IMR-90 (cell line): ENCODE measurements around the gene ZNF98. TPM values are rescaled to one million over a fixed set of nuclear protein-coding genes. Genes with fewer than 3 reads are reported as not detected.

Experiments
- ATAC-seq: fragments of 200-7000 bp; cut with Tn5 transposase; 2 replicates; pipeline ENCODE4 v1.9.1; 2020; ENCODE audit warnings: low read depth, mild to moderate bottlenecking, moderate library complexity
- BruUV-seq: library from RNA; stranded (reverse); fragments of 400-500 nt; replicated peaks from 2 replicates; lab custom pipeline; 2021; lab: Mats Ljungman, UMichigan
- CTCF ChIA-PET: fragments of 300-600 bp; formaldehyde crosslinking; extraction: SDS; loops from one replicate; lab custom pipeline; 2021; ENCODE audit warnings: antibody characterized with exemption; lab: Yijun Ruan, JAX
- POLR2A ChIA-PET: fragments of 300-600 bp; sonication (Branson Sonifier 250); formaldehyde crosslinking; loops from one replicate; lab custom pipeline; 2022; ENCODE audit warnings: antibody characterized with exemption; ENCODE audit not compliant: unreplicated experiment; lab: Charles Lee
- DNase-seq: peaks from one replicate; pipeline ENCODE4 v3.0.0; 2013
- H2AFZ ChIP-seq: replicated peaks from 2 replicates; pipeline ENCODE3; 2013; ENCODE audit warnings: low read length, mild to moderate bottlenecking; ENCODE audit not compliant: poor library complexity
- H2AK5ac ChIP-seq: 2 replicates; pipeline ENCODE4 v1.6.1; 2013; ENCODE audit warnings: low read depth, low read length, inconsistent platforms
- H2AK9ac ChIP-seq: replicated peaks from 2 replicates; pipeline ENCODE3; 2013; ENCODE audit warnings: mild to moderate bottlenecking, low read depth, low read length, moderate library complexity; ENCODE audit not compliant: poor library complexity
- H2BK120ac ChIP-seq: 2 replicates; pipeline ENCODE4 v1.6.1; 2013; ENCODE audit warnings: low read depth, low read length, inconsistent platforms
- H2BK15ac ChIP-seq: 3 replicates; pipeline ENCODE4 v1.6.1; 2013; ENCODE audit warnings: low read depth, low read length, inconsistent platforms
- H2BK20ac ChIP-seq: 2 replicates; pipeline ENCODE4 v1.6.1; 2013; ENCODE audit warnings: low read depth, mild to moderate bottlenecking, inconsistent platforms, low read length, moderate library complexity
- H2BK5ac ChIP-seq: 2 replicates; pipeline ENCODE4 v1.6.1; 2013; ENCODE audit warnings: mild to moderate bottlenecking, low read depth, low read length, inconsistent platforms; ENCODE audit not compliant: poor library complexity, severe bottlenecking
- H3K14ac ChIP-seq: replicated peaks from 2 replicates; pipeline ENCODE4 v1.6.1; 2013; ENCODE audit warnings: low read depth, low read length, inconsistent platforms
- H3K18ac ChIP-seq: 2 replicates; pipeline ENCODE4 v1.6.1; 2013; ENCODE audit warnings: low read depth, low read length, control low read depth
- H3K23ac ChIP-seq: 2 replicates; pipeline ENCODE4 v1.6.1; 2013; ENCODE audit warnings: low read depth, low read length, inconsistent platforms
- H3K27ac ChIP-seq: 2 replicates; pipeline ENCODE4 v1.5.1; 2013; ENCODE audit warnings: mild to moderate bottlenecking, control low read depth, low read length; ENCODE audit not compliant: insufficient read depth
- H3K27me3 ChIP-seq: 2 replicates; pipeline ENCODE4 v1.6.1; 2013; ENCODE audit warnings: low read length; ENCODE audit not compliant: control insufficient read depth, insufficient read depth
- H3K36me3 ChIP-seq: 2 replicates; pipeline ENCODE4 v1.6.1; 2013; ENCODE audit warnings: low read length, mixed read lengths; ENCODE audit not compliant: control insufficient read depth, insufficient read depth
- H3K4ac ChIP-seq: 2 replicates; pipeline ENCODE4 v1.6.1; 2013; ENCODE audit warnings: low read depth, low read length, inconsistent platforms
- H3K4me1 ChIP-seq: 2 replicates; pipeline ENCODE4 v1.6.1; 2013; ENCODE audit warnings: low read length, mixed read lengths; ENCODE audit not compliant: control insufficient read depth, insufficient read depth
- H3K4me2 ChIP-seq: 2 replicates; pipeline ENCODE4 v1.6.1; 2013; ENCODE audit warnings: low read depth, mild to moderate bottlenecking, control low read depth, low read length, moderate library complexity
- H3K4me3 ChIP-seq: 2 replicates; pipeline ENCODE4 v1.5.1; 2013; ENCODE audit warnings: low read depth, mild to moderate bottlenecking, control low read depth, low read length, moderate library complexity; ENCODE audit not compliant: insufficient read depth
- H3K56ac ChIP-seq: 2 replicates; pipeline ENCODE4 v1.6.1; 2013; ENCODE audit warnings: low read length, inconsistent platforms; ENCODE audit not compliant: insufficient read depth; ENCODE audit errors: extremely low read depth
- H3K79me1 ChIP-seq, 2 experiments: 2 replicates each; pipeline ENCODE4 v1.6.1; 2013; ENCODE audit warnings: low read length in 2 of 2, inconsistent platforms in 1 of 2, low read depth in 1 of 2
- H3K9ac ChIP-seq: 2 replicates; pipeline ENCODE4 v1.6.1; 2013; ENCODE audit warnings: low read depth, low read length, control low read depth
- H3K9me1 ChIP-seq: 2 replicates; pipeline ENCODE4 v1.6.1; 2013; ENCODE audit warnings: low read length, inconsistent platforms; ENCODE audit not compliant: insufficient read depth
- H3K9me3 ChIP-seq: 2 replicates; pipeline ENCODE4 v1.6.1; 2013; ENCODE audit warnings: low read length; ENCODE audit not compliant: control insufficient read depth, insufficient read depth
- H4K20me1 ChIP-seq: 2 replicates; pipeline ENCODE4 v1.6.1; 2013; ENCODE audit warnings: low read length, inconsistent platforms; ENCODE audit not compliant: insufficient read depth
- H4K5ac ChIP-seq: 2 replicates; pipeline ENCODE4 v1.6.1; 2013; ENCODE audit warnings: mild to moderate bottlenecking, low read depth, low read length, control low read depth
- H4K8ac ChIP-seq, 2 experiments: 2 replicates each; pipeline ENCODE4 v1.6.1; 2013; ENCODE audit warnings: low read depth in 2 of 2, low read length in 2 of 2, control low read depth in 1 of 2, inconsistent platforms in 1 of 2
- H4K91ac ChIP-seq: 2 replicates; pipeline ENCODE4 v1.6.1; 2013; ENCODE audit warnings: low read depth, low read length, inconsistent platforms; ENCODE audit not compliant: insufficient read depth
- CEBPB ChIP-seq: IDR thresholded peaks from 2 replicates; pipeline ENCODE4 v1.6.1; 2012; ENCODE audit warnings: low read depth, low read length, improper control_type of control experiment
- ELK1 ChIP-seq: fragments of 150-350 bp; IDR thresholded peaks from 2 replicates; pipeline ENCODE4 v1.6.1; 2016; ENCODE audit warnings: low read depth, mild to moderate bottlenecking, low read length, moderate library complexity, borderline replicate concordance
- RCOR1 ChIP-seq: IDR thresholded peaks from 2 replicates; pipeline ENCODE4 v1.6.1; 2012; ENCODE audit warnings: mild to moderate bottlenecking, low read length, improper control_type of control experiment; ENCODE audit not compliant: insufficient replicate concordance
- RFX5 ChIP-seq: IDR thresholded peaks from 2 replicates; pipeline ENCODE4 v1.8.0; 2012; ENCODE audit warnings: low read depth, mild to moderate bottlenecking, low read length, moderate library complexity
- WGBS, 2 experiments: methylation state at CpG; one replicate each; pipeline versions ENCODE4 v1.1.5 to v1.1.7; 2013; ENCODE audit warnings: missing lambda C conversion rate in 2 of 2; ENCODE audit not compliant: insufficient read length in 1 of 2; ENCODE audit errors: extremely low coverage in 2 of 2; 5-methylcytosine and 5-hydroxymethylcytosine counted together
- dilution Hi-C: fragments of 300-500 bp; cut with HindIII; formaldehyde crosslinking; loops from one replicate; pipeline ENCODE4 v1.14.3; 2018; ENCODE audit warnings: low sequenced_read_pairs; ENCODE audit not compliant: unreplicated experiment
- in situ Hi-C: fragments of 300-500 bp; cut with MboI; formaldehyde crosslinking; loops from 3 replicates; pipeline ENCODE4 v1.14.3; 2019; ENCODE audit warnings: low sequenced_read_pairs, inconsistent platforms, mixed read lengths
- intact Hi-C: fragments of 100-400 bp; cut with micrococcal nuclease; formaldehyde crosslinking; loops from 2 replicates; pipeline ENCODE4 v1.10.0; 2022
- polyA plus RNA-seq, 3 experiments: library from polyadenylated mRNA; depleted of rRNA; stranded (reverse); fragments of >200 nt; gene quantifications; 2 replicates each; pipeline ENCODE4 v1.2.3, GENCODE V29; 2012; ENCODE audit warnings: low replicate concordance in 1 of 3
- total RNA-seq: library from RNA; depleted of rRNA; stranded (reverse); fragments of >200 nt; gene quantifications from 2 replicates; pipeline ENCODE4 v1.2.3, GENCODE V29; 2012

The ZNF98 gene
- total and polyA plus RNA-seq, 2 of the 4 experiments (the other 2 are of a cell fraction), result not detected

- no peaks in the 10 kb centered on the region for H3K9me1 ChIP-seq
- no peak overlapping the region for H3K23ac ChIP-seq
- no peak for ATAC-seq
- dilution Hi-C loops, result no loop called here
- TF ChIP-seq RFX5 (no peak), ELK1 (no peak), RCOR1 (no peak), CEBPB (0 out of 2 replicates have a peak, but pooled peaks have one; percentile 26)
- no peak overlapping the region for H3K4me3 ChIP-seq
- H4K5ac ChIP-seq, result no peak overlapping the region
- H3K9me3 ChIP-seq, result peaks cover 6% of the 10 kb centered on the region
- no peak overlapping the region for H3K27ac ChIP-seq
- BruUV-seq, result no TSS peak
- DNase-seq, result no peak
- H3K27me3 ChIP-seq, result no peaks in the 10 kb centered on the region
- H3K79me1 ChIP-seq, result no peaks in the 10 kb centered on the region
- no peak overlapping the region for H4K91ac ChIP-seq
- no peaks in the 10 kb centered on the region for H3K36me3 ChIP-seq
- H2BK5ac ChIP-seq, result no peak overlapping the region
- H2AK9ac ChIP-seq, result no peak overlapping the region
- no peaks in the 10 kb centered on the region for H4K20me1 ChIP-seq
- no peak overlapping the region for H3K14ac ChIP-seq
- no peak overlapping the region for H3K4ac ChIP-seq
- H3K18ac ChIP-seq, result no peak overlapping the region
- no peak overlapping the region for H4K8ac ChIP-seq
- intact Hi-C loops, result no loop called here
- H3K4me2 ChIP-seq, result no peak overlapping the region
- no peak overlapping the region for H2BK120ac ChIP-seq
- H3K9ac ChIP-seq, result no peak overlapping the region
- H3K4me1 ChIP-seq, result no peaks in the 10 kb centered on the region
- no peak overlapping the region for H2AFZ ChIP-seq
- no peak overlapping the region for H3K56ac ChIP-seq
- CTCF ChIA-PET, result no interaction called here
- POLR2A ChIA-PET, result no interaction called here
- WGBS, 2 experiments, result no CpG with 5 or more reads among the region's 2 CpGs
- no peak overlapping the region for H2BK20ac ChIP-seq
- H2BK15ac ChIP-seq, result no peak overlapping the region
- H2AK5ac ChIP-seq, result no peak overlapping the region
- in situ Hi-C loops, result no loop called here
Measured at GRCh38 chr19:22438011-22438410, 15.9 kb upstream of the ZNF98 start.
